SW 1271 (cell line): ENCODE results near the gene KIF27.
"Not testable (repeated sequence)": the region's sequence is repeated elsewhere in the genome, so short reads cannot be mapped to it uniquely, and the experiment has no call there.

ENCODE experiments used
- DNase-seq, 2 experiments: peaks; one replicate each; lab custom pipeline; 2025; lab: John Stamatoyannopoulos, UW

KIF27 gene

GRCh38 chr9:83803941-83804340 is 117.3 kb downstream of the KIF27 start:
- DNase-seq = not testable (repeated sequence)

- no peak for DNase-seq
Observed at GRCh38 chr9:83800236-83801033, 120.8 kb downstream of the KIF27 start.

GRCh38 chr9:83794051-83794450 is 127.2 kb downstream of the KIF27 start:
- DNase-seq = no peak

- no peak for DNase-seq
Observed at GRCh38 chr9:83792746-83793145, 128.5 kb downstream of the KIF27 start.
